ENCODE measurements around the gene MRPS16. TPM values are rescaled to one million over a fixed set of nuclear protein-coding genes. Genes with fewer than 3 reads are reported as not detected.

The MRPS16 gene
- total and polyA plus RNA-seq, 2 experiments from 2014 or later = 58.7 to 105 TPM

GRCh38 chr10:73248259-73248724 lies 4.2 kb downstream of the MRPS16 start:
- H4K20me1 ChIP-seq (ENCODE audit: insufficient read depth, poor library complexity, severe bottlenecking) = no peaks in the 10 kb centered on the region
- peaks cover 75% of the 10 kb centered on the region for H3K79me2 ChIP-seq
- no peaks in the 10 kb centered on the region for H3K9me2 ChIP-seq (replicated peaks; ENCODE audit: insufficient read depth)
- 82% methylated on average over 5 of the region's 5 CpGs for WGBS (ENCODE audit: low lambda C conversion rate, missing lambda C conversion rate)
- no peak for DNase-seq (ENCODE audit: low spot score)
- peak overlapping the region; percentile 83 for H3K4me2 ChIP-seq
- H3K9me3 ChIP-seq (ENCODE audit: low read depth) = no peaks in the 10 kb centered on the region
- no peak overlapping the region for H3K4me3 ChIP-seq
- H3K27ac ChIP-seq = peak overlapping the region; percentile 90
- TF ChIP-seq EZH2phosphoT487 (IDR thresholded peaks at IDR 0.05; ENCODE audit: low read depth, severe bottlenecking, unreplicated experiment) (no peak), CTCF (IDR thresholded peaks at IDR 0.05; ENCODE audit: poor library complexity) (no peak), EZH2 (IDR thresholded peaks at IDR 0.05; ENCODE audit: borderline replicate concordance) (no peak)
- no peaks in the 10 kb centered on the region for H3K36me3 ChIP-seq (replicated peaks; ENCODE audit: insufficient read depth, low read depth)
- H3K4me1 ChIP-seq (ENCODE audit: insufficient read depth) = peaks cover 26% of the 10 kb centered on the region
- no peaks in the 10 kb centered on the region for H3K27me3 ChIP-seq
- no peak overlapping the region for H2AFZ ChIP-seq

GRCh38 chr10:73247509-73248258 lies 4.8 kb downstream of the MRPS16 start:
- Histone ChIP-seq H3K9me2 (replicated peaks; ENCODE audit: insufficient read depth) (no peaks in the 10 kb centered on the region), H3K27me3 (no peaks in the 10 kb centered on the region), H3K79me2 (peaks cover 75% of the 10 kb centered on the region), H3K4me2 (peak overlapping the region; percentile 83), H3K36me3 (replicated peaks; ENCODE audit: insufficient read depth, low read depth) (no peaks in the 10 kb centered on the region), H4K20me1 (ENCODE audit: insufficient read depth, poor library complexity, severe bottlenecking) (no peaks in the 10 kb centered on the region), H3K4me1 (ENCODE audit: insufficient read depth) (peaks cover 26% of the 10 kb centered on the region), H2AFZ (peak overlapping the region; percentile 55), H3K27ac (peak overlapping the region; percentile 90), H3K4me3 (peak overlapping the region; percentile 34), H3K9me3 (ENCODE audit: low read depth) (no peaks in the 10 kb centered on the region)
- WGBS (ENCODE audit: low lambda C conversion rate, missing lambda C conversion rate) = 45% methylated on average over 4 of the region's 4 CpGs
- TF ChIP-seq EZH2 (IDR thresholded peaks at IDR 0.05; ENCODE audit: borderline replicate concordance) (no peak), EZH2phosphoT487 (IDR thresholded peaks at IDR 0.05; ENCODE audit: low read depth, severe bottlenecking, unreplicated experiment) (no peak), CTCF (IDR thresholded peaks at IDR 0.05; ENCODE audit: poor library complexity) (no peak)
- DNase-seq (ENCODE audit: low spot score) = no peak

GRCh38 chr10:73246646-73247508 lies 5.6 kb downstream of the MRPS16 start, which contains the start of gene DNAJC9:
TSS of gene DNAJC9 (minus strand) at chr10:73247255. CDS start at chr10:73247189, 66 bp downstream.
- under 1% methylated on average over 76 of the region's 78 CpGs for WGBS (ENCODE audit: low lambda C conversion rate, missing lambda C conversion rate)

More at GRCh38 chr10:73246646-73247508, 5.6 kb downstream of the MRPS16 start, which contains the start of gene DNAJC9:
- Histone ChIP-seq H3K27ac (peak within 1 kb of the TSS; percentile 90), H3K4me2 (peak within 1 kb of the TSS; percentile 83), H3K4me1 (ENCODE audit: insufficient read depth) (peaks cover 26% of the 10 kb centered on the region), H3K27me3 (no peaks in the 10 kb centered on the region), H3K4me3 (peak within 1 kb of the TSS; percentile 34), H3K9me3 (ENCODE audit: low read depth) (no peaks in the 10 kb centered on the region), H3K36me3 (replicated peaks; ENCODE audit: insufficient read depth, low read depth) (no peaks in the 10 kb centered on the region), H4K20me1 (ENCODE audit: insufficient read depth, poor library complexity, severe bottlenecking) (no peaks in the 10 kb centered on the region), H3K79me2 (peaks cover 72% of the 10 kb centered on the region), H3K9me2 (replicated peaks; ENCODE audit: insufficient read depth) (no peaks in the 10 kb centered on the region), H2AFZ (peak within 1 kb of the TSS; percentile 65)
- TF ChIP-seq CTCF (IDR thresholded peaks at IDR 0.05; ENCODE audit: poor library complexity) (peak; percentile 25), EZH2phosphoT487 (IDR thresholded peaks at IDR 0.05; ENCODE audit: low read depth, severe bottlenecking, unreplicated experiment) (no peak), EZH2 (IDR thresholded peaks at IDR 0.05; ENCODE audit: borderline replicate concordance) (no peak)
- peak; percentile 96 for DNase-seq (ENCODE audit: low spot score)

Measured in hepatocyte (in vitro differentiated cells).